ENCODE data around the gene RPS6KA2. TPM values are rescaled to one million over a fixed set of nuclear protein-coding genes. Genes with fewer than 3 reads are reported as not detected.

Gene RPS6KA2
- total RNA-seq, 1 experiment from 2014 or later, result 12.3 TPM

DNA sequence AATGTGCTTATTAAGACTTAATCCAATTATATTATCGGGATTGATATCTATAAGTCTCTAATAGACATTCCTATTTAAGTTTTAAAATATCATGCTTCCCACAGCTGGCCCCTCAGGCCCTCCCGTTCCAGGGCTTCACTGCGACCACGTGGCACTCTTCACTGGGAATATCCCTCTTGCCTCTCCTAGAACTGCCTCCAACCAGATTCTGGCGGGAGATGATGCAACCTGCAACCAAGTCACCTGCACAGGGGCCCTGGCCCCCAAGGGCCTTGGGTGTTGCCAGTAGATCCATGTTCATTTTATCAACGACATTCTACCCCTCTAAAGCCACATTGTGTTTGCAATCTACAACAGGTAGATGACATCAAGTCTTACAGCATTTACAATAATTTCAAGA, 22.1 kb downstream of the RPS6KA2 start:
- H3T11ph ChIP-seq (ENCODE audit: low read length), result no peak overlapping the region
- no peak overlapping the region for H2BK120ac ChIP-seq (ENCODE audit: low read depth, low read length, poor library complexity, severe bottlenecking)
- Mint-ChIP-seq H3K9me3 (no peaks in the 10 kb centered on the region), H3K27ac (0 out of 7 replicates have a peak overlapping the region, but pooled peaks of 1 of the 3 experiments have one; percentile 52), H3K4me1 (peaks cover 12 to 13% of the 10 kb centered on the region in 2 experiments), H3K27me3 (ENCODE audit: low read depth) (no peaks in the 10 kb centered on the region), H3K36me3 (ENCODE audit: insufficient read depth in 1 of 3, low read depth in 3 of 3) (peaks cover 0 to 4% (median 0%) of the 10 kb centered on the region in 3 experiments; a peak in 3 of 7 replicates), H3K4me3 (no peak overlapping the region)
- no peaks in the 10 kb centered on the region; the same call in 1 of the 2 replicates for H3K4me1 ChIP-seq (ENCODE audit: insufficient read depth, low read length)
- no peak overlapping the region for H4K8ac ChIP-seq (replicated peaks; ENCODE audit: insufficient read length, low read depth, low read length)
- DNase-seq, result no peak
- H3K9ac ChIP-seq (ENCODE audit: extremely low read depth, insufficient read length, low read length), result no peak overlapping the region
- no peak overlapping the region for H2BK20ac ChIP-seq (ENCODE audit: low read depth, low read length, poor library complexity, severe bottlenecking)
- TF ChIP-seq, protein P1, sequence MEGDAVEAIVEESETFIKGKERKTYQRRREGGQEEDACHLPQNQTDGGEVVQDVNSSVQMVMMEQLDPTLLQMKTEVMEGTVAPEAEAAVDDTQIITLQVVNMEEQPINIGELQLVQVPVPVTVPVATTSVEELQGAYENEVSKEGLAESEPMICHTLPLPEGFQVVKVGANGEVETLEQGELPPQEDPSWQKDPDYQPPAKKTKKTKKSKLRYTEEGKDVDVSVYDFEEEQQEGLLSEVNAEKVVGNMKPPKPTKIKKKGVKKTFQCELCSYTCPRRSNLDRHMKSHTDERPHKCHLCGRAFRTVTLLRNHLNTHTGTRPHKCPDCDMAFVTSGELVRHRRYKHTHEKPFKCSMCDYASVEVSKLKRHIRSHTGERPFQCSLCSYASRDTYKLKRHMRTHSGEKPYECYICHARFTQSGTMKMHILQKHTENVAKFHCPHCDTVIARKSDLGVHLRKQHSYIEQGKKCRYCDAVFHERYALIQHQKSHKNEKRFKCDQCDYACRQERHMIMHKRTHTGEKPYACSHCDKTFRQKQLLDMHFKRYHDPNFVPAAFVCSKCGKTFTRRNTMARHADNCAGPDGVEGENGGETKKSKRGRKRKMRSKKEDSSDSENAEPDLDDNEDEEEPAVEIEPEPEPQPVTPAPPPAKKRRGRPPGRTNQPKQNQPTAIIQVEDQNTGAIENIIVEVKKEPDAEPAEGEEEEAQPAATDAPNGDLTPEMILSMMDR (conservative IDR thresholded peaks at IDR 0.05), result no peak
- no peak overlapping the region for H3K4ac ChIP-seq (ENCODE audit: low read depth, low read length)
- H2BK12ac ChIP-seq (ENCODE audit: insufficient read length, low read depth, low read length), result no peak overlapping the region
- H2AK5ac ChIP-seq (ENCODE audit: insufficient read length, low read length), result no peak overlapping the region
- no peak overlapping the region for H3K23ac ChIP-seq (ENCODE audit: insufficient read length, low read depth, low read length)
- H3K4me2 ChIP-seq (ENCODE audit: insufficient read depth, insufficient read length, low read length), result no peak overlapping the region
- no peaks in the 10 kb centered on the region for H3K27me3 ChIP-seq (ENCODE audit: insufficient read depth, low read length)
- no peak overlapping the region for H3K27ac ChIP-seq (ENCODE audit: insufficient read length, low read depth, low read length)
- H3K56ac ChIP-seq (ENCODE audit: insufficient read length, low read depth, low read length), result no peak overlapping the region
- H3K79me2 ChIP-seq (ENCODE audit: insufficient read depth, low read length), result peaks cover 6% of the 10 kb centered on the region; the same call in 1 of the 2 replicates
- H2BK5ac ChIP-seq (ENCODE audit: insufficient read length, low read length), result no peak overlapping the region
- no peaks in the 10 kb centered on the region for H3K23me2 ChIP-seq (ENCODE audit: insufficient read length, low read depth, low read length, poor library complexity, severe bottlenecking)
- H4K5ac ChIP-seq (ENCODE audit: insufficient read length, low read depth, low read length), result no peak overlapping the region
- H2AFZ ChIP-seq (ENCODE audit: low read length), result no peak overlapping the region
- no peak overlapping the region for H3K18ac ChIP-seq (ENCODE audit: insufficient read length, low read depth, low read length)
- no peak overlapping the region for H2BK15ac ChIP-seq (ENCODE audit: low read depth, low read length)
- no peak overlapping the region for H4K91ac ChIP-seq (ENCODE audit: insufficient read length, low read depth, low read length)
- H3K14ac ChIP-seq (ENCODE audit: insufficient read depth, low read length), result no peak overlapping the region; the same call in 1 of the 2 replicates
- no peaks in the 10 kb centered on the region for H4K20me1 ChIP-seq (ENCODE audit: control insufficient read depth, insufficient read depth, insufficient read length)
- H3K79me1 ChIP-seq (ENCODE audit: insufficient read depth, low read depth, low read length, poor library complexity, severe bottlenecking), result peaks cover 2% of the 10 kb centered on the region
- no CpG with 5 or more reads among the region's 6 CpGs for WGBS (ENCODE audit: extremely low coverage, insufficient read length, low lambda C conversion rate)
- no peaks in the 10 kb centered on the region for H3K9me3 ChIP-seq (ENCODE audit: control insufficient read depth, low read depth, low read length)
